Dedifferentiated amniotic fluid mesenchymal stem cell (primary cell): ENCODE measurements around the gene FADS2.
"Not testable (repeated sequence)": the region's sequence is repeated elsewhere in the genome, so short reads cannot be mapped to it uniquely, and the experiment has no call there.

Source experiments
- DNase-seq: peaks from one replicate; pipeline ENCODE4 v3.0.0-alpha.2; 2016; ENCODE audit errors: extremely low spot score

Gene FADS2

GRCh38 chr11:61868571-61869428 is 40.7 kb downstream of the FADS2 start:
- no peak for DNase-seq

- DNase-seq, result no peak
These were observed 41.3 kb downstream of the FADS2 start for GRCh38 chr11:61869429-61869707.

- DNase-seq, result no peak
These were observed 41.8 kb downstream of the FADS2 start for GRCh38 chr11:61869708-61870451.

- no peak for DNase-seq
These were observed 42.5 kb downstream of the FADS2 start for GRCh38 chr11:61870541-61871031.

- peak; percentile 76 for DNase-seq
These were observed 43.1 kb downstream of the FADS2 start for GRCh38 chr11:61871158-61871597.

- DNase-seq, result no peak
These were observed 45.0 kb downstream of the FADS2 start for GRCh38 chr11:61872935-61873565.

GRCh38 chr11:61873588-61874376 is 45.7 kb downstream of the FADS2 start:
- DNase-seq, result no peak

- no peak for DNase-seq
These were observed 46.3 kb downstream of the FADS2 start for GRCh38 chr11:61874377-61874809.

GRCh38 chr11:61874853-61875252 is 46.8 kb downstream of the FADS2 start:
- DNase-seq, result no peak

- no peak for DNase-seq
These were observed 47.6 kb downstream of the FADS2 start for GRCh38 chr11:61875698-61876097.

- no peak for DNase-seq
These were observed 51.1 kb downstream of the FADS2 start for GRCh38 chr11:61879152-61879551.

- no peak for DNase-seq
These were observed 51.9 kb downstream of the FADS2 start for GRCh38 chr11:61880031-61880430.

GRCh38 chr11:61880454-61880853 is 52.4 kb downstream of the FADS2 start:
- no peak for DNase-seq

GRCh38 chr11:61881397-61881796 is 53.3 kb downstream of the FADS2 start:
- DNase-seq, result no peak

- DNase-seq, result not testable (repeated sequence)
These were observed 54.2 kb downstream of the FADS2 start for GRCh38 chr11:61882267-61882666.

GRCh38 chr11:61882879-61883278 is 54.8 kb downstream of the FADS2 start:
- DNase-seq, result no peak

GRCh38 chr11:61883327-61883726 is 55.2 kb downstream of the FADS2 start:
- DNase-seq, result no peak

- no peak for DNase-seq
These were observed 55.8 kb downstream of the FADS2 start for GRCh38 chr11:61883947-61884346.

- no peak for DNase-seq
These were observed 57.2 kb downstream of the FADS2 start for GRCh38 chr11:61885166-61885778.

- DNase-seq, result no peak
These were observed 57.9 kb downstream of the FADS2 start for GRCh38 chr11:61885784-61886580.
